Karpas-422 (cell line): ENCODE measurements around the gene FRMD6. TPM values are rescaled to one million over a fixed set of nuclear protein-coding genes. Genes with fewer than 3 reads are reported as not detected.

Experiments
- DNase-seq: peaks from one replicate; pipeline ENCODE4 v3.0.0-alpha.2; 2015
- H2AFZ ChIP-seq: fragments of 200-600 bp; sonication (generic); 2 replicates; pipeline ENCODE4 v1.6.1; 2014; ENCODE audit warnings: antibody characterized with exemption, low read length, mixed read lengths
- H3K27ac ChIP-seq: fragments of 200-600 bp; sonication (generic); 2 replicates; pipeline ENCODE4 v1.5.1; 2014; ENCODE audit warnings: mild to moderate bottlenecking, low read length, moderate library complexity
- H3K27me3 ChIP-seq: fragments of 200-600 bp; sonication (generic); 2 replicates; pipeline ENCODE4 v1.6.1; 2014; ENCODE audit warnings: low read length, mixed read lengths
- H3K36me3 ChIP-seq: fragments of 200-600 bp; sonication (generic); 2 replicates; pipeline ENCODE4 v1.6.1; 2014; ENCODE audit warnings: low read length, mixed read lengths; ENCODE audit not compliant: insufficient read depth
- H3K4me1 ChIP-seq: fragments of 200-600 bp; sonication (generic); 2 replicates; pipeline ENCODE4 v1.6.1; 2014; ENCODE audit warnings: mild to moderate bottlenecking, low read length, mixed read lengths
- H3K4me2 ChIP-seq: fragments of 200-600 bp; sonication (generic); 2 replicates; pipeline ENCODE4 v1.6.1; 2014; ENCODE audit warnings: low read length, low read depth, mild to moderate bottlenecking; ENCODE audit not compliant: poor library complexity, severe bottlenecking
- H3K4me3 ChIP-seq: fragments of 200-600 bp; sonication (generic); 2 replicates; pipeline ENCODE4 v1.5.1; 2014; ENCODE audit warnings: mild to moderate bottlenecking, antibody characterized with exemption, low read length, mixed read lengths
- H3K79me2 ChIP-seq: fragments of 200-600 bp; sonication (generic); 2 replicates; pipeline ENCODE4 v1.6.1; 2014; ENCODE audit warnings: mild to moderate bottlenecking, low read length, mixed read lengths
- H3K9ac ChIP-seq: fragments of 200-600 bp; sonication (generic); 2 replicates; pipeline ENCODE4 v1.6.0; 2014; ENCODE audit warnings: low read length
- H3K9me2 ChIP-seq: fragments of 200-600 bp; sonication (generic), shearing (Covaris generic); replicated peaks from 2 replicates; pipeline ENCODE4 v1.6.0; 2014; ENCODE audit warnings: mild to moderate bottlenecking, low read length, moderate library complexity; ENCODE audit not compliant: insufficient read depth
- H3K9me3 ChIP-seq: fragments of 300-700, 200-600 bp; sonication (generic); 2 replicates; pipeline ENCODE4 v1.6.1; 2014; ENCODE audit warnings: low read length, mixed read lengths
- H4K20me1 ChIP-seq: fragments of 200-600 bp; sonication (generic); 2 replicates; pipeline ENCODE4 v1.6.1; 2014; ENCODE audit warnings: mild to moderate bottlenecking, antibody characterized with exemption, low read length, low read depth; ENCODE audit not compliant: insufficient read depth
- total RNA-seq: library from RNA; depleted of rRNA; stranded (reverse); fragments of >200 nt; shearing (Covaris generic); gene quantifications from 2 replicates; pipeline ENCODE4 v1.2.3, GENCODE V29; 2014; ENCODE audit warnings: low replicate concordance

FRMD6 gene
- total RNA-seq, 1 experiment from 2014 or later: 0.37 TPM

DNA sequence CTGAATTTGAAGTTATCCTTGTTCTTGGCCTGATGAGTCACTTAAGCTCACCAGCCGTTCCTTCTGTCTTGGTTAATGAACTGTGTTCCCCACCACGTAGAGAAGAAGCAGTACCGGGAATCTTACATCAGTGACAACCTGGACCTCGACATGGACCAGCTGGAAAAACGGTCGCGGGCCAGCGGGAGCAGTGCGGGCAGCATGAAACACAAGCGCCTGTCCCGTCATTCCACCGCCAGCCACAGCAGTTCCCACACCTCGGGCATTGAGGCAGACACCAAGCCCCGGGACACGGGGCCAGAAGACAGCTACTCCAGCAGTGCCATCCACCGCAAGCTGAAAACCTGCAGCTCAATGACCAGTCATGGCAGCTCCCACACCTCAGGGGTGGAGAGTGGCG, 68.2 kb downstream of the FRMD6 start:
- Histone ChIP-seq H3K27me3 (no peaks in the 10 kb centered on the region), H3K4me2 (no peak overlapping the region), H3K9me3 (no peaks in the 10 kb centered on the region), H4K20me1 (no peaks in the 10 kb centered on the region), H3K4me1 (peaks cover 16% of the 10 kb centered on the region), H3K4me3 (no peak overlapping the region), H3K27ac (no peak overlapping the region), H3K79me2 (no peaks in the 10 kb centered on the region), H3K36me3 (no peaks in the 10 kb centered on the region), H3K9ac (no peak overlapping the region), H3K9me2 (no peaks in the 10 kb centered on the region), H2AFZ (no peak overlapping the region)
- no peak for DNase-seq

DNA sequence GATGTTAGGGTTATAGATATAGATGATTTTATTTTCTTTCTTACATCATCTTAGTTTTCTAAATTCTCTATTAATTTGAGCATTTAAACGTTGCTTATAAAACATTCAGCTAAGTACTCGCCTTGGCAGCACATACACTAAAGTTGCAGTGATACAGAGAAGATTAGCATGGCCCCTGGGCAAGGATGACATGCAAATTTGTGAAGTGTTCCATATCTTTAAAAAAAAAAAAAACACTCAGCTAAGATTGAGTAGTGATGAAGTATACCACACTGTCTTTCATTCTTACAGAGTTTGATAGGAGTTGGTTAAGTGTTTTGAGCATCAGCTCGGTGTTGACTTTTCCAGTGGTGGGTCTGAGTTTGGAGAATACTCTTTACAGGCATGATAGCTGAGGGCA, 72.3 kb downstream of the FRMD6 start:
- Histone ChIP-seq H3K9me2 (no peaks in the 10 kb centered on the region), H3K4me1 (peaks cover 23% of the 10 kb centered on the region), H3K4me2 (peak overlapping the region; percentile 53), H3K9ac (no peak overlapping the region), H3K9me3 (no peaks in the 10 kb centered on the region), H3K27me3 (no peaks in the 10 kb centered on the region), H3K4me3 (no peak overlapping the region), H4K20me1 (no peaks in the 10 kb centered on the region), H2AFZ (peak overlapping the region; percentile 23; the same call in 1 of the 2 replicates), H3K27ac (no peak overlapping the region), H3K79me2 (no peaks in the 10 kb centered on the region), H3K36me3 (no peaks in the 10 kb centered on the region)
- peak; percentile 66 for DNase-seq

DNA sequence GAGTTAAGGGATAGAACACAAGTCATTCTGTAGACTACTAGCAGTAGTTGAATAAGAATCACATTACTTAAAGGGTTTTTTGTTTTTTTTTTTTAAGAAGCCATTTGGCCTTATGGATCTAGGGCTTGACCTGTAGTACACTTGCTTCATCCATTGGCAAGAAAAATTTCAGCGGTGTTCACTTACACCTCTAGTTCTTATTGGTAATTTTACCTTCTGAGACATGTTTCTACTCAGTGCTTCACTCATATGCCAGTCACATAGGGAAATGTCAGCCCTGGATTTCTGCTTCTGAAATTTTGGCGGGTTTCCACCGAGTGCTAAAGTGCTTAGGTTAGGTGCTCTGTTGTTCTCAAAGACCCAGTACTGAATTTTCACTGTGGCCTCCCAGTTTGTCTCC, 72.9 kb downstream of the FRMD6 start:
- Histone ChIP-seq H3K36me3 (no peaks in the 10 kb centered on the region), H2AFZ (0 out of 2 replicates have a peak overlapping the region, but pooled peaks have one; percentile 23), H3K9ac (no peak overlapping the region), H3K9me2 (no peaks in the 10 kb centered on the region), H3K4me3 (no peak overlapping the region), H3K4me2 (no peak overlapping the region), H3K4me1 (peaks cover 23% of the 10 kb centered on the region), H3K27ac (no peak overlapping the region), H3K9me3 (no peaks in the 10 kb centered on the region), H3K27me3 (no peaks in the 10 kb centered on the region), H3K79me2 (no peaks in the 10 kb centered on the region), H4K20me1 (no peaks in the 10 kb centered on the region)
- no peak for DNase-seq

DNA sequence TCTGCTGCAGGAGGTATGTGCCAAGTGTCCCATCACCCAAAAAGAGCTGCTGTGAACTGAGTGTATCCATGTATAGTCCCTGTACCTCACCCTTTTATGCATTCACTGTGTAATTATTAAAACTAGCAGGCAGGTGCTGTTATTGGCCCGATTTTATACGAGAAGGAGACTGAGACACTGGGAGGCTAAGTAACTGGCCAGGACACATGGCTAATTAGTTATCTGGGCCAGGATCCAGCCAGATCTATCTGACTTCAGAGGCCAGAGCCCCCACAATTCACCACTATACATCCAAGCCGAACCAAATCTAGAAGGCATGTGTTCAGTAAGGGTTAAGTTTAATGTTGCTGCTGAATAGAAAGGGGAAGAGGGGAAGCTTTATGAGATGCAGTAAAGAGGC, 73.4 kb downstream of the FRMD6 start:
- Histone ChIP-seq H3K9me2 (no peaks in the 10 kb centered on the region), H3K36me3 (no peaks in the 10 kb centered on the region), H3K9me3 (no peaks in the 10 kb centered on the region), H3K9ac (no peak overlapping the region), H3K4me3 (no peak overlapping the region), H3K79me2 (no peaks in the 10 kb centered on the region), H2AFZ (no peak overlapping the region), H3K27me3 (no peaks in the 10 kb centered on the region), H3K4me1 (peaks cover 23% of the 10 kb centered on the region), H3K27ac (no peak overlapping the region), H3K4me2 (no peak overlapping the region), H4K20me1 (no peaks in the 10 kb centered on the region)
- DNase-seq: no peak

DNA sequence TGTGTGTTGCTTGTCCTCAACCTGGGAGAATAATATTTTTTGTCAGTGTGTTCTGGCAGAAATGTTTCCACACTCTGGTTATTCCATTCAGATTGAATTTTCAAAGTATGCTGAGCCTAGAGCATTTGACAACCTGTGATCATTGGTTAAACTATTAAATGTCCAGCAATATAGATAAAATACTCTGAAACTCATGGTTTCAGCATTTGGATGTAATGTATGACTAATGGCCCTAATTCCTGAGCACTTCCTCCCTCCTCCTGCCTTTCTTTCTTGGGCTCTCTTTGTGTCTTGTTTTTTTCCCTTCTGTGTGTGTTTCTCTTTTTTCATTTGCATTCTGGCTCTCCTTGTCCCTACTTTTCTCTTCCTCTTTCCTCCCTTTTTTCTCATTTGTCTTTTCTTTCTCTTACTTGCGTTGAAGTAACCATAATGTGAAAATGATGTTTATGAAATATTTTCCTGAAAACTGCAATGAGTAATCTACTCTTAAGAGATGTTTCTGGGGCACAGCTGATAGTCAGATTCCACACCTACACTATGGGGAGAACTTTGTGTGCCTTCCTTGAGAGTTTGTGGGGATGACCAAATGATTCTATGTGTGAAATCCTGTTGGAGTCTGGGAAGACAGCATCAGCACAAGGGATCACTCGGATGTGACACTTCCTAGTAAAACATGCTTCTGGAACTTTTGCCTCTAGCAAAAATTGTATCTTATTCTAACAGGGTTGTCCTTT, 74.6 kb downstream of the FRMD6 start:
- Histone ChIP-seq H3K4me3 (no peak overlapping the region), H3K4me2 (no peak overlapping the region), H3K9me3 (no peaks in the 10 kb centered on the region), H3K9me2 (no peaks in the 10 kb centered on the region), H3K27ac (no peak overlapping the region), H3K27me3 (no peaks in the 10 kb centered on the region), H2AFZ (no peak overlapping the region), H3K4me1 (peaks cover 23% of the 10 kb centered on the region), H3K36me3 (no peaks in the 10 kb centered on the region), H3K79me2 (no peaks in the 10 kb centered on the region), H4K20me1 (no peaks in the 10 kb centered on the region), H3K9ac (no peak overlapping the region)
- no peak for DNase-seq

DNA sequence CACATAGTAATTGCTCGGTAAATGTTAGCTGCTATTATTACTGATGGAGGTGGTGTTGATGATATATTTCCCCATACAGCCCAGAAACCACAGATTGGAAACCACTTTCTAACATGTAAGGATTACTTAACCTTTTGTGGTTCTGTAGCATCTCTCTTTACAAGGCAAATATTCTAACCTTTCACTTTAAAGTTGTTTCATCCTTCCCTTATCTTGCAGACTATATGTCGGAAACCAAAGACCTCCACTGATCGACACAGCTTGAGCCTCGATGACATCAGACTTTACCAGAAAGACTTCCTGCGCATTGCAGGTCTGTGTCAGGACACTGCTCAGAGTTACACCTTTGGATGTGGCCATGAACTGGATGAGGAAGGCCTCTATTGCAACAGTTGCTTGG, 75.8 kb downstream of the FRMD6 start:
- no peak for DNase-seq

DNA sequence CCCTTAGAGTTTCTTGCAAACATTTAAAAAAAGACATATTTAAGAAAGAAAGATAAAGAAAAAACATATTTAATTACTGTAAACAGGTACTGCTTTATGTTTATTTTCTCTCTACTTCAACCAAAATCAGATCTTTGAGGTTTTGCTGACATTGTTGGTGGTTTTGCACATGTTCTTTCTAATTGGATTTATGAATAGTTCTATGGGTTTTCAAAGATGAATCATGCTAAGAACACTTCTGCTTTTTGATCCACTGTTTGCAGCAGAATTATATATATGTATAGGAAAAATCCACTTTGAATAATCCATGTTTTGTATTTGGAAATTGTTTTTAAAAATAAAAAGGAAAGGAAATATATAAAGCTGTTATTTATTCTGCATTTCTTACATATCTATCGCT, 78.4 kb downstream of the FRMD6 start:
- no peak for DNase-seq

More for the DNA sequence above, 75.8 kb downstream of the FRMD6 start:
- Histone ChIP-seq H3K36me3 (no peaks in the 10 kb centered on the region), H4K20me1 (no peaks in the 10 kb centered on the region), H3K27me3 (no peaks in the 10 kb centered on the region), H3K9me2 (no peaks in the 10 kb centered on the region), H3K4me1 (peaks cover 23% of the 10 kb centered on the region), H3K27ac (no peak overlapping the region), H3K4me3 (no peak overlapping the region), H3K9ac (no peak overlapping the region), H2AFZ (no peak overlapping the region), H3K9me3 (no peaks in the 10 kb centered on the region), H3K79me2 (no peaks in the 10 kb centered on the region), H3K4me2 (no peak overlapping the region)

DNA sequence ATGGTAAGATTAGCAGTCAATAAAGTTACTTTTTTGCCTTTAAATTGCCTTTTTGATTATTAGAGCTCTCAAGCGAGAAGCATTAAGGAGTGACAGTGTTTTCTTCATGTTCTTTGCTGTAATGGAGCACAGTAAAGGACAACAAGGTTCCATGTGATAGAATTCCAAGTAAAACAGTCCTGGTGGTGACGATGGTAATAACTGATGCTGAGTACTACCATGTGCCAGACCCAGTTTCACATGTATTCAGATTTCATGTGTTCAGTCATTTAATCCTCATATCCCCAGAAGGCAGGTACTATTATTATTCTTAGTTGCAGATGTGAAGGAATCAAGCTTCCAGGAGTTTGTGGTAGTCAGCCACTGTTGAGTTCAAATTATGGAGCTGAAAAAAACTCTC, 79.0 kb downstream of the FRMD6 start:
- no peak overlapping the region for H3K9ac ChIP-seq
- peaks cover 3% of the 10 kb centered on the region; the same call in 1 of the 2 replicates for H3K27me3 ChIP-seq
- no peaks in the 10 kb centered on the region for H3K36me3 ChIP-seq
- no peak for DNase-seq
- H3K9me3 ChIP-seq: no peaks in the 10 kb centered on the region
- H3K27ac ChIP-seq: no peak overlapping the region
- H3K4me2 ChIP-seq: no peak overlapping the region
- no peaks in the 10 kb centered on the region for H3K79me2 ChIP-seq
- H2AFZ ChIP-seq: no peak overlapping the region
- no peak overlapping the region for H3K4me3 ChIP-seq
- H3K9me2 ChIP-seq: no peaks in the 10 kb centered on the region
- no peaks in the 10 kb centered on the region for H4K20me1 ChIP-seq
- H3K4me1 ChIP-seq: no peaks in the 10 kb centered on the region; the same call in 1 of the 2 replicates

More for the DNA sequence above, 78.4 kb downstream of the FRMD6 start:
- H3K4me2 ChIP-seq: no peak overlapping the region
- no peak overlapping the region for H3K4me3 ChIP-seq
- H3K9me3 ChIP-seq: no peaks in the 10 kb centered on the region
- no peaks in the 10 kb centered on the region for H3K36me3 ChIP-seq
- peaks cover 5% of the 10 kb centered on the region for H3K4me1 ChIP-seq
- no peak overlapping the region for H3K9ac ChIP-seq
- no peaks in the 10 kb centered on the region for H3K9me2 ChIP-seq
- no peak overlapping the region for H2AFZ ChIP-seq
- peaks cover 3% of the 10 kb centered on the region; the same call in 1 of the 2 replicates for H3K27me3 ChIP-seq
- no peak overlapping the region for H3K27ac ChIP-seq
- H4K20me1 ChIP-seq: no peaks in the 10 kb centered on the region
- no peaks in the 10 kb centered on the region for H3K79me2 ChIP-seq
